Neural crest cell (in vitro differentiated cells): ENCODE measurements around the gene AZIN2. TPM values are rescaled to one million over a fixed set of nuclear protein-coding genes. Genes with fewer than 3 reads are reported as not detected.
A peak's percentile ranks its signal among the peaks of the same experiment; 100 is the strongest.

Experiments used
- DNase-seq: peaks from one replicate; pipeline ENCODE4 v3.0.0; 2021; ENCODE audit warnings: low read depth, mixed read lengths, low spot score
- H3K27ac Mint-ChIP-seq: one replicate; pipeline ENCODE4 v1.8.0; 2021; ENCODE audit warnings: mild to moderate bottlenecking, mixed read lengths; ENCODE audit not compliant: unreplicated experiment
- H3K27me3 Mint-ChIP-seq: 2 replicates; pipeline ENCODE4 v1.8.0; 2021; ENCODE audit warnings: low read depth, mild to moderate bottlenecking, mixed read lengths
- H3K36me3 Mint-ChIP-seq: 2 replicates; pipeline ENCODE4 v1.8.0; 2021; ENCODE audit warnings: low read depth, mild to moderate bottlenecking, mixed read lengths
- H3K4me1 Mint-ChIP-seq: 2 replicates; pipeline ENCODE4 v1.8.0; 2021; ENCODE audit warnings: mixed read lengths
- H3K4me3 Mint-ChIP-seq: one replicate; pipeline ENCODE4 v1.8.0; 2021; ENCODE audit warnings: mild to moderate bottlenecking, mixed read lengths
- H3K9me3 Mint-ChIP-seq: 2 replicates; pipeline ENCODE4 v1.8.0; 2021; ENCODE audit warnings: mixed read lengths
- total RNA-seq: library from RNA; stranded (reverse); gene quantifications from 2 replicates; pipeline ENCODE4 v1.2.1, GENCODE V29; 2021
- TF ChIP-seq, protein P1 (sequence below): fragments of 200-600 bp; sonication (generic); conservative IDR thresholded peaks from 2 replicates; pipeline ENCODE4 v1.5.0; 2021; ENCODE audit warnings: antibody characterized with exemption, mild to moderate bottlenecking

AZIN2 gene
- total RNA-seq, 1 donor from 2014 or later: 8.1 TPM

DNA sequence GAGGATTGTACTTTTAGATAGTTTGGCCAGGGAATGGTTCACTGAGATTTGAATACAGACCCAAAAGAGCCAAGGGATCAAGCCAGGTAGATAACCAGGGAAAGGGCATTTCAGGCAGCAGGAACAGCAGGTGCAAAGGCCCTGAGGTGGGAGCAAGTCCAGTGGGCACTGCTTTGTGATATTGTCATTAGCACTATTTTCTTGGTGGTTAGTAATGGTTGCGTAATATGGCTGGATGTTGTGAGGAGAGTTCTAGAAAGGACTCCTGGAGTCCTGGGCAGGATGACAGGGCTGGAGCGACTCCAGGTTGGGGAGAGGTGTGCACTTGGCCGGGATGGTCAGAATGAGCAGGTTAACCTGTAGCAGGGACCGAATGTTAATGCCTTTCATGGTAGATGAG, 4.4 kb downstream of the AZIN2 start:
- H3K4me1 Mint-ChIP-seq: peaks cover 16% of the 10 kb centered on the region
- no peak overlapping the region for H3K27ac Mint-ChIP-seq
- no peaks in the 10 kb centered on the region for H3K36me3 Mint-ChIP-seq
- H3K9me3 Mint-ChIP-seq: no peaks in the 10 kb centered on the region
- H3K4me3 Mint-ChIP-seq: no peak overlapping the region
- TF ChIP-seq, protein P1, sequence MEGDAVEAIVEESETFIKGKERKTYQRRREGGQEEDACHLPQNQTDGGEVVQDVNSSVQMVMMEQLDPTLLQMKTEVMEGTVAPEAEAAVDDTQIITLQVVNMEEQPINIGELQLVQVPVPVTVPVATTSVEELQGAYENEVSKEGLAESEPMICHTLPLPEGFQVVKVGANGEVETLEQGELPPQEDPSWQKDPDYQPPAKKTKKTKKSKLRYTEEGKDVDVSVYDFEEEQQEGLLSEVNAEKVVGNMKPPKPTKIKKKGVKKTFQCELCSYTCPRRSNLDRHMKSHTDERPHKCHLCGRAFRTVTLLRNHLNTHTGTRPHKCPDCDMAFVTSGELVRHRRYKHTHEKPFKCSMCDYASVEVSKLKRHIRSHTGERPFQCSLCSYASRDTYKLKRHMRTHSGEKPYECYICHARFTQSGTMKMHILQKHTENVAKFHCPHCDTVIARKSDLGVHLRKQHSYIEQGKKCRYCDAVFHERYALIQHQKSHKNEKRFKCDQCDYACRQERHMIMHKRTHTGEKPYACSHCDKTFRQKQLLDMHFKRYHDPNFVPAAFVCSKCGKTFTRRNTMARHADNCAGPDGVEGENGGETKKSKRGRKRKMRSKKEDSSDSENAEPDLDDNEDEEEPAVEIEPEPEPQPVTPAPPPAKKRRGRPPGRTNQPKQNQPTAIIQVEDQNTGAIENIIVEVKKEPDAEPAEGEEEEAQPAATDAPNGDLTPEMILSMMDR: no peak
- DNase-seq: no peak
- peaks cover 20% of the 10 kb centered on the region for H3K27me3 Mint-ChIP-seq

DNA sequence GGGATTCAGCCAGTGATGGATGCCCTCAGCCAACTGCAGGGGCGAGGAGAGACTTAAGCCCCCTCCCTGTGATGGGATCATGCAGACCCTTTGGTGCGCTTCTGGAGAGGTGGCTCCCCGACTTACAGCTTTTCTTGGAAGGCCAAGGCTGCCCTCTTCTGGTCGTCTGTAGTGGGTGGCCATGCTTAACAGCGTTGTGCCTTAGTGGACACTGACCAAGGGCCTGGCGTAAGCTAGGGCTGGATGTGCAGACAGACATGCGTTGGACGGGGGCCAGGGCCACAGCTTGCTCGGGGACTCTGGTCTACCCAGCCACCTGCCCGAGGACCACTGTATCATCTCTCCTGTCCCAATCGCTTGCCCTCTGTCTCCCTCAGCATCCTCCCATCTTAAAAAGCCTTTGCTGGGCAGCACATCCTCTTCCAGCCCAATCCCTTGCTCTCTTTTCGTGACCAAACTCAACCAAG, 5.5 kb downstream of the AZIN2 start:
- H3K4me3 Mint-ChIP-seq: peak overlapping the region; percentile 59
- no peak overlapping the region for H3K27ac Mint-ChIP-seq
- peak; percentile 69 for DNase-seq
- H3K36me3 Mint-ChIP-seq: no peaks in the 10 kb centered on the region
- peaks cover 10% of the 10 kb centered on the region for H3K4me1 Mint-ChIP-seq
- H3K9me3 Mint-ChIP-seq: no peaks in the 10 kb centered on the region
- H3K27me3 Mint-ChIP-seq: peaks cover 20% of the 10 kb centered on the region
- TF ChIP-seq, protein P1: peak; percentile 77

DNA sequence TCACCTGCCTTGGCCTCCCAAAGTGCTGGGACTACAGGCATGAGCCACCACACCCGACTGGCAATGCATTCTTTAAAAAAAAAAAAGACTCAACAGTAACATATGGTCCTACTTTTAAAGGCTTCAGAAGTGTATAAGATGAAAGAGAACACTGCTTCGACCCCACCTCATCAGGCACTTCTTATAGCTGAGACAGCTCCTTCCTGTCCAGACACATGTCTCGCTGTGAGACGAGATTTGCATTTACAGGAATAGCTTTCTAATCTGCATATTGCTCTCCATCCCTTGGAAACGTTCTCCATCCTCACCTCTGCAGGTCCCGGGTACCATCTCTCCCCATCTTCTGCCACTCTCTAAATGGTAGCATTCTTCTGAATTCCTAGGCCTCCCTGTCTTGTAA, 6.7 kb downstream of the AZIN2 start:
- Mint-ChIP-seq H3K9me3 (no peaks in the 10 kb centered on the region), H3K27me3 (peaks cover 7% of the 10 kb centered on the region), H3K27ac (no peak overlapping the region), H3K4me1 (peaks cover 5% of the 10 kb centered on the region), H3K36me3 (no peaks in the 10 kb centered on the region), H3K4me3 (no peak overlapping the region)
- TF ChIP-seq, protein P1: no peak
- DNase-seq: no peak

DNA sequence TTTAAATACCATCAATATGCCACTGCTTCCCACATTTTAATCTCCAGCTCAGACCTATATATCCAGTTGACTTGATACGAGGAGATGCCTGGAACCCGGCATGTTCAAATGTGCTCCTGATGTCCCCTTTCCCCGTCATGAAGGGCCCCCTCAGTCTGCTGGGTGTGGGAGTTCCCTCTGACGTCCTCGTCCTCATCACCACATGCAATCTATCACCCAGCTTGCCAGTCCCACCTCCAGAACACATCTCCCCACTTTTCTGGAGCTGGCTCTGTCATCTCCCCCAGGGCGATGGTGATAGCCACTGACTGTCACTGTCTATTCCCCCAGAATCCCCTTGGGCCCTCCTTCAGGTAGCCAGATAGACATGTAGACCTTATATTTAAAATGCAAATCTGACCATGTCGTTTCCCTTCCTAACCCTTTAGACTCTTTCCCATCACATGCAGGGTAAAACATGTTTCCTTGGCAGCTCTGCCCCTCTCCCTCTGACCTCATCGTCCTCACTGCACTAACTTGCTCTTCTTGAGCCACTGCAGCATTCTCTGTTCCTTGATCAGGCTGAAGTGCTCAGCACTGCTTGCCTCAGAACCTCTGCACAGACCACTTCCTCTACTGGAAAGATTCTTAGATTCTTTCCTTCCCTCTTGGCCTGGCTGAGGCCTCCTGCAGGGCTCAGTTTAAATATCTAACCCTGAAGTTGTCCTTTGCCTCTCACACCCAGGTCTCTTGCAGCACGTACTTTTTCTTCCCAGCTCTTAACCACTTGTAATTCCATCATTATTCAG, 7.4 kb downstream of the AZIN2 start:
- Mint-ChIP-seq H3K9me3 (no peaks in the 10 kb centered on the region), H3K27ac (no peak overlapping the region), H3K36me3 (no peaks in the 10 kb centered on the region), H3K27me3 (peaks cover 3% of the 10 kb centered on the region), H3K4me3 (no peak overlapping the region), H3K4me1 (peaks cover 8% of the 10 kb centered on the region)
- DNase-seq: no peak
- TF ChIP-seq, protein P1: no peak

DNA sequence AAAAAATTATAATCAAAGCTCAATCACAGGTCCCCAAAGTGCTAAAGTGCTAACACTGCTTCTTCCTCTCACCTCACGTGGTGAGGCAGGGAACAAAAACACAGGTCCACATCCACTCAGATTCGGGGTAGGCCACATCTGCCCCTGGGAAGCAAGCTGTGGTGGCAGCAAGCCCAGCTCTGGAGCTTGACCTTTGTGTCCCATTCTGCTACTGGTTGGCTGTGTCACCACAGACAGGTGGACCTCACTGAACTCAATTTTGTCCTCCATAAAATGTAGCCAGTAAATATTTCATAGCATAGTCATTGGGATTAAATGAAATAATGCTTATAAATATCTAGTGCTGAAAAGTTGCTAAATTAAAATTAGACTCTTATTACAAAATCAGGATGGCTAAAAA, 8.5 kb downstream of the AZIN2 start:
- Mint-ChIP-seq H3K4me1 (peaks cover 8% of the 10 kb centered on the region), H3K36me3 (no peaks in the 10 kb centered on the region), H3K27me3 (peaks cover 3% of the 10 kb centered on the region), H3K9me3 (no peaks in the 10 kb centered on the region), H3K4me3 (no peak overlapping the region), H3K27ac (no peak overlapping the region)
- TF ChIP-seq, protein P1: no peak
- DNase-seq: no peak
